ENCODE results near the gene CAV1. TPM values are rescaled to one million over a fixed set of nuclear protein-coding genes. Genes with fewer than 3 reads are reported as not detected.
"Not testable (repeated sequence)": the region's sequence is repeated elsewhere in the genome, so short reads cannot be mapped to it uniquely, and the experiment has no call there.

The CAV1 gene
- total RNA-seq, 1 experiment from 2014 or later: not detected

- H3K9me2 ChIP-seq (replicated peaks; ENCODE audit: insufficient read depth, low read length); H4K20me1 ChIP-seq (ENCODE audit: insufficient read depth, low read depth, low read length); H3K9ac ChIP-seq (ENCODE audit: low read length); H3K9me3 ChIP-seq (ENCODE audit: low read length); H3K27me3 ChIP-seq (ENCODE audit: low read length); H2AFZ ChIP-seq (ENCODE audit: low read length); H3K27ac ChIP-seq (ENCODE audit: low read length); H3K4me3 ChIP-seq (ENCODE audit: low read length); H3K36me3 ChIP-seq (ENCODE audit: insufficient read depth, low read length); H3K4me2 ChIP-seq (ENCODE audit: low read depth, low read length, poor library complexity, severe bottlenecking); H3K79me2 ChIP-seq (ENCODE audit: low read length); DNase-seq: not testable (repeated sequence)
- H3K4me1 ChIP-seq (ENCODE audit: low read length): peaks cover 11% of the 10 kb centered on the region
Measured at GRCh38 chr7:116587200-116587599, 62.4 kb downstream of the CAV1 start.

GRCh38 chr7:116588225-116588624, 63.4 kb downstream of the CAV1 start:
- no peak overlapping the region for H3K9ac ChIP-seq (ENCODE audit: low read length)
- no peak overlapping the region for H3K27ac ChIP-seq (ENCODE audit: low read length)
- peaks cover 16% of the 10 kb centered on the region for H3K4me1 ChIP-seq (ENCODE audit: low read length)
- H3K27me3 ChIP-seq (ENCODE audit: low read length): peaks cover 3% of the 10 kb centered on the region; the same call in 1 of the 2 replicates
- H3K9me2 ChIP-seq (replicated peaks; ENCODE audit: insufficient read depth, low read length): no peaks in the 10 kb centered on the region
- H3K79me2 ChIP-seq (ENCODE audit: low read length): no peaks in the 10 kb centered on the region
- no peaks in the 10 kb centered on the region for H4K20me1 ChIP-seq (ENCODE audit: insufficient read depth, low read depth, low read length)
- H2AFZ ChIP-seq (ENCODE audit: low read length): no peak overlapping the region
- H3K36me3 ChIP-seq (ENCODE audit: insufficient read depth, low read length): no peaks in the 10 kb centered on the region
- no peak for DNase-seq
- H3K4me2 ChIP-seq (ENCODE audit: low read depth, low read length, poor library complexity, severe bottlenecking): no peak overlapping the region
- no peaks in the 10 kb centered on the region for H3K9me3 ChIP-seq (ENCODE audit: low read length)
- no peak overlapping the region for H3K4me3 ChIP-seq (ENCODE audit: low read length)

DNA sequence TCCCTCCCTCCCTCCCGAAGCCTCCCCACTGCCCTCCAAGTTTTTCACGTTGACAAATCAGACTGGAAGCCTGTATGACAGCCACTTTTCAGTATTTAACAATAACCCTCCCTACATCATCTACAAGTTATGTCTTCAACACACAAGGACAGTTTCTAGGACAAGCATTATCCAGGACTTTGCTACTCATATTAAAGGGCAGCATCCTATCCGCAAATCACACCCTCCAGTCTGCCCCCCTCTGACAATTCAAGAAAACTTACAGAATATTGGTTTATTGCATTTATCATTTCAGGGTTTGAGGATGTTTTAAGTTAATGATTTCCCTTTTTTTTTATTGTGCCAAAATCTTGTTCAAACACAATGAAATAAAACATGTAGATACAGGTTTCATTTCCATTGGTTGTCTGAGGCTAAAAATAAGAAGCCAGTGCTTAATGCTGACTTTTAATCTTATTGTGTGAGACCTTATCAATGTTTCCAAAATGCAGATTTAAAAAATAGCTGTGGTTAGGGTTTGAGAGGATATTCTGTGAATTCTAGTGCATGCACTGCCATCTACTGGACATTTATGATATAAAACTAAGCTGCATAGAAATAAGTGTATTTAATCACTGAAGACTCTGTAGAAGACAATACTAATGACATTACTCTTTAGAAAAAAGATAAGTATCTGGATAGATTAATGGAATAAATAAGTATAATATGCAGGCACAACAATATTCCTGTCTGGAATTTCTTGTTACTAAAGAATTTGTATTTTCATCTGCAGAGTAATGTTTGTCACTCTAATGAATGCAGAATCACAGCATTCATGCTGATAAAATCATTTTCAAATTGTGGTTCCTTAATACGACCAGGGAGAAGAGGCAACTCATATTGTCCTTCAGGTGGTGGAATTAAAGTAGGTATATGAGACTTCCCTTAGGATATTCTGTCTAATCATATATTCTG, 64.1 kb downstream of the CAV1 start:
- no peak overlapping the region for H3K27ac ChIP-seq (ENCODE audit: low read length)
- no peak overlapping the region for H2AFZ ChIP-seq (ENCODE audit: low read length)
- no peaks in the 10 kb centered on the region for H3K36me3 ChIP-seq (ENCODE audit: insufficient read depth, low read length)
- H3K4me2 ChIP-seq (ENCODE audit: low read depth, low read length, poor library complexity, severe bottlenecking): no peak overlapping the region
- H3K4me1 ChIP-seq (ENCODE audit: low read length): peaks cover 16% of the 10 kb centered on the region
- H3K9me3 ChIP-seq (ENCODE audit: low read length): no peaks in the 10 kb centered on the region
- H3K9ac ChIP-seq (ENCODE audit: low read length): no peak overlapping the region
- no peak overlapping the region for H3K4me3 ChIP-seq (ENCODE audit: low read length)
- H3K27me3 ChIP-seq (ENCODE audit: low read length): peaks cover 3% of the 10 kb centered on the region; the same call in 1 of the 2 replicates
- DNase-seq: peak; percentile 86
- no peaks in the 10 kb centered on the region for H3K9me2 ChIP-seq (replicated peaks; ENCODE audit: insufficient read depth, low read length)
- H3K79me2 ChIP-seq (ENCODE audit: low read length): no peaks in the 10 kb centered on the region
- no peaks in the 10 kb centered on the region for H4K20me1 ChIP-seq (ENCODE audit: insufficient read depth, low read depth, low read length)

GRCh38 chr7:116591202-116592040, 66.6 kb downstream of the CAV1 start:
- Histone ChIP-seq H3K4me2 (ENCODE audit: low read depth, low read length, poor library complexity, severe bottlenecking) (peak overlapping the region; percentile 48), H2AFZ (ENCODE audit: low read length) (peak overlapping the region; percentile 67; the same call in 1 of the 2 replicates), H3K27me3 (ENCODE audit: low read length) (peaks cover 3% of the 10 kb centered on the region; the same call in 1 of the 2 replicates), H3K79me2 (ENCODE audit: low read length) (no peaks in the 10 kb centered on the region), H4K20me1 (ENCODE audit: insufficient read depth, low read depth, low read length) (no peaks in the 10 kb centered on the region), H3K27ac (ENCODE audit: low read length) (no peak overlapping the region), H3K4me1 (ENCODE audit: low read length) (peaks cover 16% of the 10 kb centered on the region), H3K9ac (ENCODE audit: low read length) (no peak overlapping the region), H3K9me3 (ENCODE audit: low read length) (no peaks in the 10 kb centered on the region), H3K4me3 (ENCODE audit: low read length) (peak overlapping the region; percentile 29; the same call in 1 of the 2 replicates), H3K36me3 (ENCODE audit: insufficient read depth, low read length) (no peaks in the 10 kb centered on the region), H3K9me2 (replicated peaks; ENCODE audit: insufficient read depth, low read length) (no peaks in the 10 kb centered on the region)
- peak; percentile 73 for DNase-seq

- Histone ChIP-seq H2AFZ (ENCODE audit: low read length) (peak overlapping the region; percentile 54; the same call in 1 of the 2 replicates), H3K27me3 (ENCODE audit: low read length) (peaks cover 3% of the 10 kb centered on the region; the same call in 1 of the 2 replicates), H3K36me3 (ENCODE audit: insufficient read depth, low read length) (no peaks in the 10 kb centered on the region), H3K9me2 (replicated peaks; ENCODE audit: insufficient read depth, low read length) (no peaks in the 10 kb centered on the region), H4K20me1 (ENCODE audit: insufficient read depth, low read depth, low read length) (no peaks in the 10 kb centered on the region), H3K4me1 (ENCODE audit: low read length) (peaks cover 16% of the 10 kb centered on the region), H3K27ac (ENCODE audit: low read length) (no peak overlapping the region), H3K9me3 (ENCODE audit: low read length) (no peaks in the 10 kb centered on the region), H3K4me2 (ENCODE audit: low read depth, low read length, poor library complexity, severe bottlenecking) (peak overlapping the region; percentile 48), H3K79me2 (ENCODE audit: low read length) (no peaks in the 10 kb centered on the region), H3K9ac (ENCODE audit: low read length) (no peak overlapping the region), H3K4me3 (ENCODE audit: low read length) (no peak overlapping the region)
- no peak for DNase-seq
Measured at GRCh38 chr7:116592041-116592355, 67.2 kb downstream of the CAV1 start.

GRCh38 chr7:116592445-116592844, 67.6 kb downstream of the CAV1 start:
- H3K27me3 ChIP-seq (ENCODE audit: low read length): peaks cover 3% of the 10 kb centered on the region; the same call in 1 of the 2 replicates
- H3K4me3 ChIP-seq (ENCODE audit: low read length): no peak overlapping the region
- no peaks in the 10 kb centered on the region for H4K20me1 ChIP-seq (ENCODE audit: insufficient read depth, low read depth, low read length)
- no peaks in the 10 kb centered on the region for H3K36me3 ChIP-seq (ENCODE audit: insufficient read depth, low read length)
- H3K4me2 ChIP-seq (ENCODE audit: low read depth, low read length, poor library complexity, severe bottlenecking): peak overlapping the region; percentile 48
- no peak overlapping the region for H3K9ac ChIP-seq (ENCODE audit: low read length)
- H3K27ac ChIP-seq (ENCODE audit: low read length): no peak overlapping the region
- peaks cover 16% of the 10 kb centered on the region for H3K4me1 ChIP-seq (ENCODE audit: low read length)
- peak overlapping the region; percentile 54; the same call in 1 of the 2 replicates for H2AFZ ChIP-seq (ENCODE audit: low read length)
- no peak for DNase-seq
- no peaks in the 10 kb centered on the region for H3K79me2 ChIP-seq (ENCODE audit: low read length)
- no peaks in the 10 kb centered on the region for H3K9me3 ChIP-seq (ENCODE audit: low read length)
- H3K9me2 ChIP-seq (replicated peaks; ENCODE audit: insufficient read depth, low read length): no peaks in the 10 kb centered on the region

GRCh38 chr7:116593359-116594075, 68.7 kb downstream of the CAV1 start:
- Histone ChIP-seq H3K4me1 (ENCODE audit: low read length) (peaks cover 16% of the 10 kb centered on the region), H3K27ac (ENCODE audit: low read length) (no peak overlapping the region), H3K27me3 (ENCODE audit: low read length) (peaks cover 3% of the 10 kb centered on the region; the same call in 1 of the 2 replicates), H3K9me3 (ENCODE audit: low read length) (no peaks in the 10 kb centered on the region), H3K9ac (ENCODE audit: low read length) (no peak overlapping the region), H3K79me2 (ENCODE audit: low read length) (no peaks in the 10 kb centered on the region), H3K4me2 (ENCODE audit: low read depth, low read length, poor library complexity, severe bottlenecking) (no peak overlapping the region), H3K36me3 (ENCODE audit: insufficient read depth, low read length) (no peaks in the 10 kb centered on the region), H2AFZ (ENCODE audit: low read length) (no peak overlapping the region), H3K9me2 (replicated peaks; ENCODE audit: insufficient read depth, low read length) (no peaks in the 10 kb centered on the region), H4K20me1 (ENCODE audit: insufficient read depth, low read depth, low read length) (no peaks in the 10 kb centered on the region), H3K4me3 (ENCODE audit: low read length) (no peak overlapping the region)
- no peak for DNase-seq
